Ovary (tissue), 3 donors: ENCODE measurements around the gene CDKAL1.

Source experiments
- POLR2A ChIP-seq: fragments of 450-650 bp; IDR thresholded peaks from one replicate; pipeline ENCODE4 v1.6.1; 2017; ENCODE audit warnings: antibody characterized with exemption, mild to moderate bottlenecking, moderate library complexity
- TF ChIP-seq, protein P1 (sequence below), 3 donors: fragments of 450-650 bp in 2 of 3; fragments of 200-600 bp in 1 of 3; IDR thresholded peaks; one replicate each; pipeline versions ENCODE4 v1.5.1 to v1.8.0; 2016 to 2022; ENCODE audit warnings: antibody characterized with exemption in 3 of 3, mild to moderate bottlenecking in 1 of 3
- donor health status: DM: no; HTN: no; CAD: no.

DNA sequence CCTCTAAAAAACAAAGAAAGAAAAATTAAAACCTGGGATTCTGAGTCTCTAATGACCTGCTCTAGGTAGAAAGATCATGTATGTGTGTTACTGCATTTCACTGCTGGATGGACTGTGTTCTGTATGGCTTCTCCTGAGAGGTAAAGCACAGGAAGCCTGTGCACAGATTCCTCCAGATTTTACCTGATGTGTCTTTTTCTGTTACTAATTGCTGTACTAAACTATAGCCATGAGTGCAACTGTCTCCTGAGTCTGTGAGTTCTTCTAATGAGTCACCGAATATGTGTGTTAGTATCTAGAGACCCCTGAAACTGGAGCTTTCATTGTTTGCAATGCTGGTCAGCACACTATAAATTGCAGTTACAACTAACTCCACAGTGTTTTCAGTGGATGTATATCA lies 270.8 kb downstream of the CDKAL1 start:
- TF ChIP-seq, protein P1, sequence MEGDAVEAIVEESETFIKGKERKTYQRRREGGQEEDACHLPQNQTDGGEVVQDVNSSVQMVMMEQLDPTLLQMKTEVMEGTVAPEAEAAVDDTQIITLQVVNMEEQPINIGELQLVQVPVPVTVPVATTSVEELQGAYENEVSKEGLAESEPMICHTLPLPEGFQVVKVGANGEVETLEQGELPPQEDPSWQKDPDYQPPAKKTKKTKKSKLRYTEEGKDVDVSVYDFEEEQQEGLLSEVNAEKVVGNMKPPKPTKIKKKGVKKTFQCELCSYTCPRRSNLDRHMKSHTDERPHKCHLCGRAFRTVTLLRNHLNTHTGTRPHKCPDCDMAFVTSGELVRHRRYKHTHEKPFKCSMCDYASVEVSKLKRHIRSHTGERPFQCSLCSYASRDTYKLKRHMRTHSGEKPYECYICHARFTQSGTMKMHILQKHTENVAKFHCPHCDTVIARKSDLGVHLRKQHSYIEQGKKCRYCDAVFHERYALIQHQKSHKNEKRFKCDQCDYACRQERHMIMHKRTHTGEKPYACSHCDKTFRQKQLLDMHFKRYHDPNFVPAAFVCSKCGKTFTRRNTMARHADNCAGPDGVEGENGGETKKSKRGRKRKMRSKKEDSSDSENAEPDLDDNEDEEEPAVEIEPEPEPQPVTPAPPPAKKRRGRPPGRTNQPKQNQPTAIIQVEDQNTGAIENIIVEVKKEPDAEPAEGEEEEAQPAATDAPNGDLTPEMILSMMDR (IDR thresholded peaks at IDR 0.05): no peak
- TF ChIP-seq POLR2A: no peak
